GM19328 (cell line): ENCODE data around the gene OR6B1.
"Not testable (repeated sequence)": the region's sequence is repeated elsewhere in the genome, so short reads cannot be mapped to it uniquely, and the experiment has no call there.

Source experiments
- ATAC-seq: cut with Tn5 transposase; IDR thresholded peaks from one replicate; pipeline ENCODE4 v1.9.1; 2021; ENCODE audit warnings: mild to moderate bottlenecking, moderate library complexity; ENCODE audit not compliant: unreplicated experiment

Gene OR6B1

DNA sequence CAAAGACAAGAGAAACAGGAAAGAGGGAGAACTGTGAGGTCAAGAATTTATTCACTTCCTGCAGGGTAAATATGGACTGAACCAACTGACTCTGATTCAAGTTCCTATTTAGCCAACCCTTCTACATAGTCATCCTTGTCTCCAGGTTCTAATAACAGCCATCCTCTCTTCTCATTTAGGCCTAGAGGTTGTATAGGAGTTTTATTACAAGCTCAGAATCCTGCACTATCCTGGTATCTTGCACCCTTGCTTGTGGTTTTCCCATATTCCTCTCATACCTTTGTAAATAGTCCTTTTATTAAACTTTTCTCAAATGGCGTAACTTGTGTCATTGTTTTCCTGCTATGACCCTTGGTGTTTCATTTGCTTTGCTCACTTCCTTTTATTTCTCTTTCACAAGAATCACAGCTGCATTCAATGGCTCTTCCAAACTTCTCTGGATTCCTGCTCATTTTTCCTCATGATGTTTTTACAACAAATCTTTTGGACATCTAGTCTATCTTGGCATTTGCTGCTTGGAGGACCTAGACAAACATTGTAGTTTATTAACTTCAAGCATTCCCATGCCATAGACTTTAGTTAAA is 36.3 kb downstream of the OR6B1 start:
- no peak for ATAC-seq

DNA sequence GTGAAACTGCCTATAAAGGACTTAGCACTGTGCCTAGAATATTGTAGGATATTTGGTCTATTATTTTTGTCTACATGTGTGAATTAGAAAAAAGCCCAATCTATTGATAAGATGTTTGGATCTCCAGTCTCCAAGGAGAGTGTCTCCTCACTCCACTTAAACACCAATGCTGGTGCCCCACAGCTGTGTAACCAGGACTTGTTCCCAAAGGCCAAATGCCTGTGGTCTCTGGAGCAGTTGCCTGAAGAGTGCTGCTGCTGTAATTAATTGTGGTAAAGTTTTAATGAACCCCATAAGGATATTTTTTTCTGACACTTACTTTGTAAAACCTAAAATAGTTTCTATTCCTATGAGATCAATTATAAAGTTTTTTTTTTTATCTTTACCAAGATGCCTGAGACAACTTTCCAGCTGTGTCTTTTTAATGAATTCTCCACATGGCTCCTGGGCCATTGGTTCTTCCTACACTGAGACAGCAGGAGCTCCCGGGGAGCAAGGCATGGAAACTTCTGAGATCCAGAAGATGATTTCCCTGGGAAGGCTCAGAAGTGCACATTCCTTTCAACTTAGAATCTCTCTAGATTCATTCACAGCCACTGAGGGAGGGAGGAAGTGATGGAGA is 37.4 kb downstream of the OR6B1 start:
- no peak for ATAC-seq

DNA sequence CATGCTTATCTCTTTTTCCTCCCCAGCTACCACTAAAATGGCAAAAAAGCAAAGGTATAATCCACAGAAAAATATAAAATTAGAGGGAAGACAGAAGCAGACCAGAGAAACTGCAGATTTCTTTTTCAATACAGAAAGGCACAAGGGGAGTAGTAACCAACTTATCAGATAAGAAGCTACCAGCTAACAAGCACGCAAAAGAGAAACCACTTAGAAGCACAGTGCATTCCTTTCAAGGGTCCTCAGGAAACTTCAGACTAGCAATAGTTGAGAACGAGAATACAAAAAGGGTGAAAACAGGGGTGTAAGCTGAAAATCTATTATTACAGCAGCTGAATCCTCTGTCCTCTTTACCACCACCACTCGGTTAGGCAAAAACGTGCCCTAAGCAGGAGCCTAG is 38.8 kb downstream of the OR6B1 start:
- ATAC-seq = no peak

DNA sequence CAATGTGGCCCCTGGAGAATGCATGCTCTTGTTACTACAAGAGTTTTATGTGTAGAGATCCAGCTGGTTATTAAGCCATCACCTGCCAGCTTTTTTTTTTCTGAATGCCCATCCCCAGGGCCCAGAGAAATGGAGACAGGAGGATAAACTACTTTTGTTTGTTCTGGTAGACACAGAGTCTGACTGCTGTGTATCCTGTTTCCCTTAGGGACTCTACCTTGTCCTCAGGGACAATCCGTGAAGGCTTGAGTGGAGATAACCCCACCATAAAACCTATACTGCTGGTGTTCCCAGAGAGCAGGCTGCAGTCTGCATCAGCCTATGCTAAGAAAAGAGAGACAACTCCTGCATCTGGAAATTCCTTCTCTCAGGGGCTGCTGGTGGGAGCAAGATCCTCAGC is 48.5 kb downstream of the OR6B1 start, which contains the start of gene OR2A5:
TSS of gene OR2A5 (plus strand) at position 301 of the 400 bp plus-strand sequence. CDS start 1,454 bp downstream, outside the sequence.
- ATAC-seq = no peak

DNA sequence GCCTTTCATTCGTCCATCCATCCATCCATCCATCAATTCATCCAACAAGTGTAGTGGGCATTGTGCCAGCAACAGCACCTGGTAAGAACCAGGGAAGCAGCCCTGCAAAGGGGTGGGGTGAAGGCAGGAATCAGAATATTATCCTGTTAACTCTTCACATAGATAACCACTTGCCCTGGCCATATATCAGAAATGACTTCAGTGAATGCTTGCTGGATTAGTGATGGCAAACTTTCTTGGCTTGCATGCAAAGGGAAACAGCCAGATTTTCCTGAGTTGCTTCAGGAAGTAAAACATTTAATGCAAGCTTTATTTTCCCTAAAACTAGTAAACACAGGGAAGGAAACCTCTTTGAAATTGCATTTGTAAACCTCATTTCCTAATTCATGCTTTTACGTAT is 49.4 kb downstream of the OR6B1 start:
- ATAC-seq = no peak

DNA sequence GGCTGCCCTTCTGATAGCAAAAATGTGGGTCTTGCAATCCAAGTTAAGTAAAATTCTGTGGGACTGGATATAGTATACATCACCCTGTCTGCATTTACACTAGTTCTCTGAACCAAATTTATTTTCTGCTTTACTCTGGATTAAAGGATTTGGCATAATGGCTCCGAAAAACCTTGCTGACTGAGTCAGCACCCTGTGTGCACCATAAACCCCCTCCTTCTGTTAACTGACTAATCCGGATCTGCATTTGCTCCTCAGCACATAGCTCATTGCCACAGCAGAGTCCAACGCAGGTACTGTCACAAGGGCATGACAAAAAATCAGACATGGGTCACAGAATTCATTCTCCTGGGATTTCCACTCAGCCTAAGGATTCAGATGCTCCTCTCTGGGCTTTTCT is 50.0 kb downstream of the OR6B1 start:
- no peak for ATAC-seq

DNA sequence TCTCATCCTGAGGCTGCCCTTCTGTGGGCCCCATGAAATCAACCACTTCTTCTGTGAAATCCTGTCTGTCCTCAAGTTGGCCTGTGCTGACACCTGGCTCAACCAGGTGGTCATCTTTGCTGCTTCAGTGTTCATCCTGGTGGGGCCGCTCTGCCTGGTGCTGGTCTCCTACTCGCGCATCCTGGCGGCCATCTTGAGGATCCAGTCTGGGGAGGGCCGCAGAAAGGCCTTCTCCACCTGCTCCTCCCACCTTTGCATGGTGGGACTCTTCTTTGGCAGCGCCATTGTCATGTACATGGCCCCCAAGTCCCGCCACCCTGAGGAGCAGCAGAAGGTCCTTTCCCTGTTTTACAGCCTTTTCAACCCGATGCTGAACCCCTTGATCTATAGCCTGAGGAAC is 50.8 kb downstream of the OR6B1 start:
- not testable (repeated sequence) for ATAC-seq

DNA sequence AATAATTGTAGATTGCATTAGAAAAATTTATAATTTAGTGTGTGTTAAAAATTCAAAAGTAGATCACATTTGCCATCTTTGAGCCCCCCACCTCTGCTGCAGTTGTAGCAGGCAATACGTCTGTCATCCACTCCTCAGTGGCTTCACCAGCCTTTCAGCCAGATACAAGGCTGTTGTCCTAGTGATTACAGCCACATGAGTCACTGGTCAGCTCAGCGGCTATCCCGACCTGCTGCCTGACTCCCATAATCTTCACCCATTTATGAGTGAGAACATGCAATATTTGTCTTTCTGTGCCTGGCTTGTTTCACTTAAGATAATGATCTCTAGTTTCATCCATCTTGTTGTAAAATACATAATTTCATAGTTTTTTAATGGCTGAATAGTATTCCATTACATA is 57.8 kb downstream of the OR6B1 start:
- ATAC-seq = no peak
